Gastrocnemius medialis (tissue), 4 donors: Measurements from ENCODE around the gene SPON1.

Experiments used
- CTCF ChIP-seq, 5 experiments: fragments of 450-650 bp in 3 of 5; fragments of 200-600 bp in 2 of 5; sonication (generic) in 2 of 5; IDR thresholded peaks in 4 of 5; conservative IDR thresholded peaks in 1 of 5; 1 replicate in 4 of 5; 2 replicates in 1 of 5; pipeline ENCODE4 v1.5.1; 2016 to 2019; ENCODE audit warnings: antibody characterized with exemption in 5 of 5, mild to moderate bottlenecking in 3 of 5, moderate library complexity in 3 of 5
- POLR2A ChIP-seq, 2 donors: fragments of 450-650 bp; IDR thresholded peaks; one replicate each; pipeline ENCODE4 v1.6.1; 2017; ENCODE audit warnings: antibody characterized with exemption in 2 of 2, mild to moderate bottlenecking in 2 of 2, moderate library complexity in 2 of 2

- TF ChIP-seq POLR2A (IDR thresholded peaks at IDR 0.05) (no peak), CTCF (IDR thresholded peaks at IDR 0.05 in 4 of 5, conservative IDR thresholded peaks at IDR 0.05 in 1 of 5) (no peak)
Observed at GRCh38 chr11:14190992-14191778, 228.7 kb downstream of the SPON1 start.
